GM23338 (cell line): ENCODE results near the gene FAM13B. TPM values are rescaled to one million over a fixed set of nuclear protein-coding genes. Genes with fewer than 3 reads are reported as not detected.

Experiments
- ATAC-seq: fragments of 200-7000 bp; cut with Tn5 transposase; 3 replicates; pipeline ENCODE4 v1.9.1; 2020
- DNase-seq: peaks from one replicate; pipeline ENCODE4 v3.0.0-alpha.2; 2015; ENCODE audit warnings: low spot score
- H2AFZ ChIP-seq: fragments of 200-600 bp; sonication (generic); 2 replicates; pipeline ENCODE4 v1.8.0; 2016; ENCODE audit warnings: antibody characterized with exemption, mild to moderate bottlenecking, moderate library complexity
- H3F3A ChIP-seq: fragments of 200-600 bp; sonication (generic); replicated peaks from 2 replicates; pipeline ENCODE4 v1.8.0; 2017; ENCODE audit warnings: antibody characterized with exemption, mixed run types, low read depth
- H3K27ac ChIP-seq: fragments of 200-600 bp; sonication (generic); 2 replicates; pipeline ENCODE4 v1.6.1; 2016; ENCODE audit warnings: low read depth
- H3K27me3 ChIP-seq: fragments of 200-600 bp; sonication (generic); 2 replicates; pipeline ENCODE4 v1.8.0; 2016; ENCODE audit warnings: mild to moderate bottlenecking, mixed run types, moderate library complexity; ENCODE audit not compliant: insufficient read depth
- H3K36me3 ChIP-seq: fragments of 200-600 bp; sonication (generic); 2 replicates; pipeline ENCODE4 v1.8.0; 2016; ENCODE audit warnings: mild to moderate bottlenecking; ENCODE audit not compliant: insufficient read depth
- H3K4me1 ChIP-seq: fragments of 200-600 bp; sonication (generic); 2 replicates; pipeline ENCODE4 v1.8.0; 2016; ENCODE audit warnings: mild to moderate bottlenecking, moderate library complexity; ENCODE audit not compliant: insufficient read depth
- H3K4me2 ChIP-seq: fragments of 200-600 bp; sonication (generic); 2 replicates; pipeline ENCODE4 v1.7.1; 2017; ENCODE audit warnings: mixed run types
- H3K4me3 ChIP-seq: fragments of 200-600 bp; sonication (generic); 2 replicates; pipeline ENCODE4 v1.6.1; 2016; ENCODE audit warnings: mixed run types
- H3K79me2 ChIP-seq: fragments of 200-600 bp; sonication (generic); replicated peaks from 2 replicates; pipeline ENCODE4 v1.8.0; 2017; ENCODE audit warnings: mild to moderate bottlenecking; ENCODE audit not compliant: insufficient read depth
- H3K9me2 ChIP-seq: fragments of 200-600 bp; sonication (generic); 2 replicates; pipeline ENCODE4 v1.8.0; 2017; ENCODE audit not compliant: insufficient read depth
- H4K20me1 ChIP-seq: fragments of 200-600 bp; sonication (generic); replicated peaks from 2 replicates; pipeline ENCODE4 v1.8.0; 2017; ENCODE audit warnings: mild to moderate bottlenecking; ENCODE audit not compliant: insufficient read depth
- H3K27ac Mint-ChIP-seq: 2 replicates; pipeline ENCODE4 v1.8.0; 2020; ENCODE audit warnings: inconsistent platforms, mild to moderate bottlenecking, moderate library complexity, mixed read lengths
- H3K27me3 Mint-ChIP-seq: 3 replicates; pipeline ENCODE4 v1.8.0; 2022; ENCODE audit warnings: low read depth, mild to moderate bottlenecking, moderate library complexity, mixed read lengths, inconsistent platforms; ENCODE audit not compliant: insufficient read depth, poor library complexity
- H3K36me3 Mint-ChIP-seq: 3 replicates; pipeline ENCODE4 v1.8.0; 2021; ENCODE audit warnings: low read depth, mild to moderate bottlenecking, inconsistent platforms, moderate library complexity, mixed read lengths
- H3K4me1 Mint-ChIP-seq: 3 replicates; pipeline ENCODE4 v1.8.0; 2020; ENCODE audit warnings: mild to moderate bottlenecking, inconsistent platforms, mixed read lengths
- H3K4me3 Mint-ChIP-seq: 3 replicates; pipeline ENCODE4 v1.8.0; 2021; ENCODE audit warnings: moderate library complexity, mild to moderate bottlenecking, inconsistent platforms, mixed read lengths
- H3K9me3 Mint-ChIP-seq: 3 replicates; pipeline ENCODE4 v1.8.0; 2020; ENCODE audit warnings: moderate library complexity, mild to moderate bottlenecking, inconsistent platforms, mixed read lengths
- CREB1 ChIP-seq: fragments of 250-450 bp; sonication (Bioruptor Pico); IDR thresholded peaks from 2 replicates; pipeline ENCODE4 v1.5.0; 2020; ENCODE audit warnings: low read depth, mild to moderate bottlenecking, moderate library complexity
- EZH2 ChIP-seq: fragments of 200-600 bp; sonication (generic); IDR thresholded peaks from one replicate; pipeline ENCODE4 v1.8.0; 2017; ENCODE audit warnings: antibody characterized with exemption, mild to moderate bottlenecking, low read depth; ENCODE audit not compliant: unreplicated experiment
- NANOG ChIP-seq: IDR thresholded peaks from 2 replicates; pipeline ENCODE4 v1.6.1; 2016; ENCODE audit warnings: antibody characterized with exemption, borderline replicate concordance
- POLR2AphosphoS5 ChIP-seq: IDR thresholded peaks from 2 replicates; pipeline ENCODE4 v1.6.1; 2016; ENCODE audit warnings: antibody characterized with exemption, low read depth
- ZNF114 ChIP-seq: fragments of 250-450 bp; sonication (Bioruptor Pico); IDR thresholded peaks from 2 replicates; pipeline ENCODE4 v1.5.0; 2020; ENCODE audit warnings: mild to moderate bottlenecking, moderate library complexity
- polyA plus RNA-seq: library from polyadenylated mRNA; unstranded; fragments of >200 nt; fragmentation: Nextera tagmentation; extraction: Ambion mirVana; gene quantifications from 2 replicates; pipeline ENCODE4 v1.2.1, GENCODE V29; 2016
- total RNA-seq: library from RNA; depleted of rRNA; stranded (reverse); fragments of >200 nt; shearing (Covaris generic); gene quantifications from 2 replicates; pipeline ENCODE4 v1.2.3, GENCODE V29; 2014
- TF ChIP-seq, protein P1 (sequence below): IDR thresholded peaks from 2 replicates; pipeline ENCODE4 v1.6.1; 2016; ENCODE audit warnings: antibody characterized with exemption
- TF ChIP-seq, protein P2 (sequence below), 2 experiments: fragments of 200-600 bp in 1 of 2; sonication (generic) in 1 of 2; conservative IDR thresholded peaks; 2 replicates each; pipeline versions ENCODE4 v1.5.1 to v1.6.1; 2016 to 2017; ENCODE audit warnings: antibody characterized with exemption in 2 of 2, low read depth in 2 of 2, mild to moderate bottlenecking in 2 of 2, moderate library complexity in 1 of 2

Gene FAM13B
- total and polyA plus RNA-seq, 2 experiments from 2014 or later: 12.9 to 30.2 TPM

DNA sequence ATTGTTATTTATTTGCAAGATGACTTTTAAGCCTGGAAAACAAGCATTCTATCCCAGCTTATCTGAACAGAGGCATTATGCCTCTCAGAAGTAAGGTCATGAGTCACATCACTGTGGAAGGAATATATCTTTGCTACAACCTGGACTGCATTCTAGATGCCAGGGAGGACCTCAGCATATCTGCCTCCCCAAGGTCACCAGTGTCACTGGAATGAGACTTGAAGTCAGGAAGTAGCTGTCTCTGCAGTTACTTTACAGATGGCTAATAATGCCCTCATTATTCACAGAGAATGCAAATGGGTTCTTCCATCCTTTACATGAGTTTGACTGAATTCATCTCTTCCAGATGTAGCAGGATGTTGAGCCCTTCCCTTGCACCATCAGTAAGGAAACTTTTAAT is 4.4 kb upstream of the FAM13B start:
- Mint-ChIP-seq H3K9me3 (no peaks in the 10 kb centered on the region; the same call in 2 of the 3 replicates), H3K4me3 (no peak overlapping the region), H3K27ac (no peak overlapping the region), H3K36me3 (no peaks in the 10 kb centered on the region), H3K27me3 (peaks cover 6% of the 10 kb centered on the region), H3K4me1 (peaks cover 12% of the 10 kb centered on the region; the same call in 2 of the 3 replicates)
- TF ChIP-seq, protein P1, sequence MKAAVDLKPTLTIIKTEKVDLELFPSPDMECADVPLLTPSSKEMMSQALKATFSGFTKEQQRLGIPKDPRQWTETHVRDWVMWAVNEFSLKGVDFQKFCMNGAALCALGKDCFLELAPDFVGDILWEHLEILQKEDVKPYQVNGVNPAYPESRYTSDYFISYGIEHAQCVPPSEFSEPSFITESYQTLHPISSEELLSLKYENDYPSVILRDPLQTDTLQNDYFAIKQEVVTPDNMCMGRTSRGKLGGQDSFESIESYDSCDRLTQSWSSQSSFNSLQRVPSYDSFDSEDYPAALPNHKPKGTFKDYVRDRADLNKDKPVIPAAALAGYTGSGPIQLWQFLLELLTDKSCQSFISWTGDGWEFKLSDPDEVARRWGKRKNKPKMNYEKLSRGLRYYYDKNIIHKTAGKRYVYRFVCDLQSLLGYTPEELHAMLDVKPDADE: no peak
- TF ChIP-seq ZNF114 (CRISPR knock-in tag): no peak
- no peak for TF ChIP-seq EZH2
- no peak for TF ChIP-seq CREB1
- H3K4me2 ChIP-seq: no peak overlapping the region
- H3K27ac ChIP-seq: no peak overlapping the region
- no peaks in the 10 kb centered on the region for H3K36me3 ChIP-seq
- no peaks in the 10 kb centered on the region; the same call in none of the 2 replicates for H3F3A ChIP-seq
- no peaks in the 10 kb centered on the region for H3K27me3 ChIP-seq
- ATAC-seq (no peak), DNase-seq (no peak)
- H3K4me3 ChIP-seq: no peak overlapping the region
- H3K79me2 ChIP-seq: peaks cover under 1% of the 10 kb centered on the region; the same call in 1 of the 2 replicates
- peaks cover 10% of the 10 kb centered on the region for H3K4me1 ChIP-seq
- H3K9me2 ChIP-seq: no peaks in the 10 kb centered on the region
- no peaks in the 10 kb centered on the region for H4K20me1 ChIP-seq
- no peak overlapping the region for H2AFZ ChIP-seq

- no peaks in the 10 kb centered on the region; the same call in 2 of the 3 replicates for H3K9me3 Mint-ChIP-seq
- H3K4me2 ChIP-seq: no peak overlapping the region
- DNase-seq: peak; percentile 96
Measured at GRCh38 chr5:138035605-138036537, 3.0 kb upstream of the FAM13B start.

More at GRCh38 chr5:138035605-138036537, 3.0 kb upstream of the FAM13B start:
- no peak overlapping the region for H3K4me3 Mint-ChIP-seq
- H3K4me1 Mint-ChIP-seq: peaks cover 25% of the 10 kb centered on the region
- Histone ChIP-seq H2AFZ (no peak overlapping the region), H3K79me2 (peaks cover 14% of the 10 kb centered on the region), H3K36me3 (no peaks in the 10 kb centered on the region), H3K27me3 (no peaks in the 10 kb centered on the region), H3K9me2 (no peaks in the 10 kb centered on the region), H4K20me1 (peaks cover 11% of the 10 kb centered on the region), H3K4me3 (no peak overlapping the region), H3F3A (no peaks in the 10 kb centered on the region; the same call in none of the 2 replicates), H3K27ac (no peak overlapping the region), H3K4me1 (peaks cover 19% of the 10 kb centered on the region)
- ATAC-seq: peak; percentile 35
- peaks cover 14% of the 10 kb centered on the region for H3K27me3 Mint-ChIP-seq
- peaks cover 8% of the 10 kb centered on the region; the same call in 2 of the 3 replicates for H3K36me3 Mint-ChIP-seq
- TF ChIP-seq NANOG (peak; percentile 32; the same call in 1 of the 2 replicates), POLR2AphosphoS5 (no peak)
- TF ChIP-seq, protein P2, sequence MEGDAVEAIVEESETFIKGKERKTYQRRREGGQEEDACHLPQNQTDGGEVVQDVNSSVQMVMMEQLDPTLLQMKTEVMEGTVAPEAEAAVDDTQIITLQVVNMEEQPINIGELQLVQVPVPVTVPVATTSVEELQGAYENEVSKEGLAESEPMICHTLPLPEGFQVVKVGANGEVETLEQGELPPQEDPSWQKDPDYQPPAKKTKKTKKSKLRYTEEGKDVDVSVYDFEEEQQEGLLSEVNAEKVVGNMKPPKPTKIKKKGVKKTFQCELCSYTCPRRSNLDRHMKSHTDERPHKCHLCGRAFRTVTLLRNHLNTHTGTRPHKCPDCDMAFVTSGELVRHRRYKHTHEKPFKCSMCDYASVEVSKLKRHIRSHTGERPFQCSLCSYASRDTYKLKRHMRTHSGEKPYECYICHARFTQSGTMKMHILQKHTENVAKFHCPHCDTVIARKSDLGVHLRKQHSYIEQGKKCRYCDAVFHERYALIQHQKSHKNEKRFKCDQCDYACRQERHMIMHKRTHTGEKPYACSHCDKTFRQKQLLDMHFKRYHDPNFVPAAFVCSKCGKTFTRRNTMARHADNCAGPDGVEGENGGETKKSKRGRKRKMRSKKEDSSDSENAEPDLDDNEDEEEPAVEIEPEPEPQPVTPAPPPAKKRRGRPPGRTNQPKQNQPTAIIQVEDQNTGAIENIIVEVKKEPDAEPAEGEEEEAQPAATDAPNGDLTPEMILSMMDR (conservative IDR thresholded peaks at IDR 0.05; ENCODE audit: low read depth in 2 of 2): peak; percentile 90 to 94
- no peak overlapping the region for H3K27ac Mint-ChIP-seq
